Measurements from ENCODE around the gene EXOC3. TPM values are rescaled to one million over a fixed set of nuclear protein-coding genes. Genes with fewer than 3 reads are reported as not detected.

EXOC3 gene
- polyA plus RNA-seq, 1 donor from 2014 or later = 27.7 TPM

DNA sequence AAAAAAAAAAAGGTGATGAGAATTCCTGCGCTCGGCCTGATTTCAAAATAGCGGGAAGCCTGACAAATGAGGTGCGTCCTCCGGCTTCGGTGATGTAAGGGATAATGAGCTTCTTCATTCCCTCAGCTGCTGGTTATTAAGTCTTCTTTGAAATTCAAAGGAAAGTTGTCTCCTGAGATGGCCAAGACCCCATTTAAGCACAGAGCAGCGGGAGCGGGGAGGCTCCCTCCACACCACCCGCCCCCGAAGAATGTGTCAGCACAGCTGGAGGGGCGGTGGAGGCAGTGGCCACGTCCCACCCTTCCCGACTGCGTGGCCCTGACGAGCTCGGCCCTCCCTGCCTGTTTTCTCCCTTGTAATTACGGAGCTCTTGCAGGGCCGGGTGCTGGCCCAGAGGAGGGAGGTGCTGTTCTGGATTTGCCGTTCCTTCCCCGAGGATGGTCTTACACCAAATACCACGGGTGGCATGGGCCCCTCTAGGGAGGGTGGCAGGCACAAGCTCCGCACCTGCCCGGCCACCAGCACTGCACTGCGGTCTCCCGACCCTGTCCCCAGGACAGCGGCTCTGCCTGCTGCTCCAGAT is 50.2 kb downstream of the EXOC3 start:
- Histone ChIP-seq H4K20me1 (ENCODE audit: insufficient read depth) (no peaks in the 10 kb centered on the region), H3K9me2 (ENCODE audit: insufficient read depth, low read length) (no peaks in the 10 kb centered on the region), H3K79me2 (replicated peaks; ENCODE audit: insufficient read depth, low read length) (no peaks in the 10 kb centered on the region), H3K27me3 (ENCODE audit: insufficient read depth, low read depth, low read length) (peaks cover 16% of the 10 kb centered on the region), H3K4me3 (ENCODE audit: low read length) (no peak overlapping the region), H3F3A (ENCODE audit: insufficient read depth, low read length, poor library complexity, severe bottlenecking) (no peaks in the 10 kb centered on the region), H3K27ac (ENCODE audit: low read length) (peak overlapping the region; percentile 34), H2AFZ (ENCODE audit: low read depth, low read length) (no peak overlapping the region), H3K9me3 (ENCODE audit: low read length) (no peaks in the 10 kb centered on the region), H3K4me2 (ENCODE audit: low read length) (no peak overlapping the region), H3K36me3 (ENCODE audit: insufficient read depth, low read length) (no peaks in the 10 kb centered on the region), H3K9ac (ENCODE audit: low read length) (no peak overlapping the region)
- TF ChIP-seq, protein P1, sequence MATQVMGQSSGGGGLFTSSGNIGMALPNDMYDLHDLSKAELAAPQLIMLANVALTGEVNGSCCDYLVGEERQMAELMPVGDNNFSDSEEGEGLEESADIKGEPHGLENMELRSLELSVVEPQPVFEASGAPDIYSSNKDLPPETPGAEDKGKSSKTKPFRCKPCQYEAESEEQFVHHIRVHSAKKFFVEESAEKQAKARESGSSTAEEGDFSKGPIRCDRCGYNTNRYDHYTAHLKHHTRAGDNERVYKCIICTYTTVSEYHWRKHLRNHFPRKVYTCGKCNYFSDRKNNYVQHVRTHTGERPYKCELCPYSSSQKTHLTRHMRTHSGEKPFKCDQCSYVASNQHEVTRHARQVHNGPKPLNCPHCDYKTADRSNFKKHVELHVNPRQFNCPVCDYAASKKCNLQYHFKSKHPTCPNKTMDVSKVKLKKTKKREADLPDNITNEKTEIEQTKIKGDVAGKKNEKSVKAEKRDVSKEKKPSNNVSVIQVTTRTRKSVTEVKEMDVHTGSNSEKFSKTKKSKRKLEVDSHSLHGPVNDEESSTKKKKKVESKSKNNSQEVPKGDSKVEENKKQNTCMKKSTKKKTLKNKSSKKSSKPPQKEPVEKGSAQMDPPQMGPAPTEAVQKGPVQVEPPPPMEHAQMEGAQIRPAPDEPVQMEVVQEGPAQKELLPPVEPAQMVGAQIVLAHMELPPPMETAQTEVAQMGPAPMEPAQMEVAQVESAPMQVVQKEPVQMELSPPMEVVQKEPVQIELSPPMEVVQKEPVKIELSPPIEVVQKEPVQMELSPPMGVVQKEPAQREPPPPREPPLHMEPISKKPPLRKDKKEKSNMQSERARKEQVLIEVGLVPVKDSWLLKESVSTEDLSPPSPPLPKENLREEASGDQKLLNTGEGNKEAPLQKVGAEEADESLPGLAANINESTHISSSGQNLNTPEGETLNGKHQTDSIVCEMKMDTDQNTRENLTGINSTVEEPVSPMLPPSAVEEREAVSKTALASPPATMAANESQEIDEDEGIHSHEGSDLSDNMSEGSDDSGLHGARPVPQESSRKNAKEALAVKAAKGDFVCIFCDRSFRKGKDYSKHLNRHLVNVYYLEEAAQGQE (IDR thresholded peaks at IDR 0.05; ENCODE audit: borderline replicate concordance) = no peak
- TF ChIP-seq MXI1 (conservative IDR thresholded peaks at IDR 0.05; ENCODE audit: poor library complexity, severe bottlenecking) (no peak), EP300 (conservative IDR thresholded peaks at IDR 0.05; ENCODE audit: poor library complexity, severe bottlenecking) (no peak), TAF1 (IDR thresholded peaks at IDR 0.05; ENCODE audit: low read depth) (no peak)
- TF ChIP-seq, protein P2, sequence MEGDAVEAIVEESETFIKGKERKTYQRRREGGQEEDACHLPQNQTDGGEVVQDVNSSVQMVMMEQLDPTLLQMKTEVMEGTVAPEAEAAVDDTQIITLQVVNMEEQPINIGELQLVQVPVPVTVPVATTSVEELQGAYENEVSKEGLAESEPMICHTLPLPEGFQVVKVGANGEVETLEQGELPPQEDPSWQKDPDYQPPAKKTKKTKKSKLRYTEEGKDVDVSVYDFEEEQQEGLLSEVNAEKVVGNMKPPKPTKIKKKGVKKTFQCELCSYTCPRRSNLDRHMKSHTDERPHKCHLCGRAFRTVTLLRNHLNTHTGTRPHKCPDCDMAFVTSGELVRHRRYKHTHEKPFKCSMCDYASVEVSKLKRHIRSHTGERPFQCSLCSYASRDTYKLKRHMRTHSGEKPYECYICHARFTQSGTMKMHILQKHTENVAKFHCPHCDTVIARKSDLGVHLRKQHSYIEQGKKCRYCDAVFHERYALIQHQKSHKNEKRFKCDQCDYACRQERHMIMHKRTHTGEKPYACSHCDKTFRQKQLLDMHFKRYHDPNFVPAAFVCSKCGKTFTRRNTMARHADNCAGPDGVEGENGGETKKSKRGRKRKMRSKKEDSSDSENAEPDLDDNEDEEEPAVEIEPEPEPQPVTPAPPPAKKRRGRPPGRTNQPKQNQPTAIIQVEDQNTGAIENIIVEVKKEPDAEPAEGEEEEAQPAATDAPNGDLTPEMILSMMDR (IDR thresholded peaks at IDR 0.05; ENCODE audit: poor library complexity, severe bottlenecking) = no peak

DNA sequence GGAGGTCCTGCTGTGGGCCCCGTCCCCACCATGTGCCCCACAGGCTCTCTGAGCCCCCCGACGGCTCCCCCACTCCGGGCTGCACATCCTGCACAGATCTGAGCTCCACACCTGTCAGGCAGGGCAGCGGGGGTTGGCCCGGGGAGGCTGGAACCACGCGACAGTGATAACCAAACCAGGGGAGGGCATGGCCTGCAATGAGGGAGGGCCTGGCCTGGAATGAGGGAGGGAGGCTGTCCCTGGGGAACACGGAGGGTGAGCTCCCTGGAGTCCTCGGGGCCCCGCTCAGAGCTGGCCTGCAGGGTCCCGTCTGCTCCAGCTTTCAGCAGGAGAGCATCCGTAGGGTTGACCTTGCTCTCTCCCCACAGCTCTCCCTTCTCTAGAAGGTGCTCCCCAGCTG is 50.8 kb downstream of the EXOC3 start:
- Histone ChIP-seq H3K4me2 (ENCODE audit: low read length) (no peak overlapping the region), H2AFZ (ENCODE audit: low read depth, low read length) (no peak overlapping the region), H4K20me1 (ENCODE audit: insufficient read depth) (no peaks in the 10 kb centered on the region), H3K4me3 (ENCODE audit: low read length) (no peak overlapping the region), H3K27ac (ENCODE audit: low read length) (no peak overlapping the region), H3K9me2 (ENCODE audit: insufficient read depth, low read length) (no peaks in the 10 kb centered on the region), H3K9ac (ENCODE audit: low read length) (no peak overlapping the region), H3K9me3 (ENCODE audit: low read length) (no peaks in the 10 kb centered on the region), H3K36me3 (ENCODE audit: insufficient read depth, low read length) (no peaks in the 10 kb centered on the region), H3K27me3 (ENCODE audit: insufficient read depth, low read depth, low read length) (peaks cover 16% of the 10 kb centered on the region), H3F3A (ENCODE audit: insufficient read depth, low read length, poor library complexity, severe bottlenecking) (no peaks in the 10 kb centered on the region), H3K79me2 (replicated peaks; ENCODE audit: insufficient read depth, low read length) (no peaks in the 10 kb centered on the region)
- TF ChIP-seq RAD21 (conservative IDR thresholded peaks at IDR 0.05) (no peak), TAF1 (IDR thresholded peaks at IDR 0.05; ENCODE audit: low read depth) (no peak), MXI1 (conservative IDR thresholded peaks at IDR 0.05; ENCODE audit: poor library complexity, severe bottlenecking) (no peak), EP300 (conservative IDR thresholded peaks at IDR 0.05; ENCODE audit: poor library complexity, severe bottlenecking) (no peak), POLR2AphosphoS5 (IDR thresholded peaks at IDR 0.05) (no peak), EZH2 (IDR thresholded peaks at IDR 0.05; ENCODE audit: borderline replicate concordance, insufficient read depth, low read length, poor library complexity, severe bottlenecking) (no peak), SMC3 (conservative IDR thresholded peaks at IDR 0.05; ENCODE audit: poor library complexity) (no peak)
- TF ChIP-seq, protein P1 (IDR thresholded peaks at IDR 0.05; ENCODE audit: borderline replicate concordance) = no peak
- TF ChIP-seq, protein P2 (IDR thresholded peaks at IDR 0.05; ENCODE audit: poor library complexity, severe bottlenecking) = no peak

All from neural cell (in vitro differentiated cells).